SK-MEL-5 (cell line): Measurements from ENCODE around the gene PASK. TPM values are rescaled to one million over a fixed set of nuclear protein-coding genes. Genes with fewer than 3 reads are reported as not detected.
"Not testable (repeated sequence)": the region's sequence is repeated elsewhere in the genome, so short reads cannot be mapped to it uniquely, and the experiment has no call there.

Experiments
- DNase-seq: peaks from one replicate; pipeline ENCODE4 v3.0.0-alpha.2; 2016; ENCODE audit warnings: low read depth, low spot score
- in situ Hi-C: cut with HindIII; loops from 2 replicates; pipeline ENCODE4 v1.10.0; 2016; ENCODE audit warnings: low sequenced_read_pairs, high pct_unique_total_duplicates, low pct_unique_long_range_greater_than_20kb
- total RNA-seq: library from RNA; depleted of rRNA; stranded (reverse); fragments of >200 nt; shearing (Covaris generic); gene quantifications from 2 replicates; pipeline ENCODE4 v1.2.3, GENCODE V29; 2014

Gene PASK
- total RNA-seq, 1 experiment from 2014 or later = 2.8 TPM

- peak; percentile 82 for DNase-seq
- in situ Hi-C loops = no loop called here
These were observed 47.0 kb downstream of the PASK start, which contains the start of gene MTERF4 for GRCh38 chr2:241102239-241102803. Gene MTERF4, minus strand, starts transcription at chr2:241102287. Its CDS starts 14 bp downstream, at chr2:241102273.

- no peak for DNase-seq
These were observed 50.0 kb downstream of the PASK start for GRCh38 chr2:241099246-241099645.

GRCh38 chr2:241096979-241097378 lies 52.3 kb downstream of the PASK start:
- in situ Hi-C loops = no loop called here
- no peak for DNase-seq

More at GRCh38 chr2:241099246-241099645, 50.0 kb downstream of the PASK start:
- in situ Hi-C loops = no loop called here

- in situ Hi-C loops = no loop called here
- no peak for DNase-seq
These were observed 53.5 kb downstream of the PASK start for GRCh38 chr2:241095594-241096290.

DNA sequence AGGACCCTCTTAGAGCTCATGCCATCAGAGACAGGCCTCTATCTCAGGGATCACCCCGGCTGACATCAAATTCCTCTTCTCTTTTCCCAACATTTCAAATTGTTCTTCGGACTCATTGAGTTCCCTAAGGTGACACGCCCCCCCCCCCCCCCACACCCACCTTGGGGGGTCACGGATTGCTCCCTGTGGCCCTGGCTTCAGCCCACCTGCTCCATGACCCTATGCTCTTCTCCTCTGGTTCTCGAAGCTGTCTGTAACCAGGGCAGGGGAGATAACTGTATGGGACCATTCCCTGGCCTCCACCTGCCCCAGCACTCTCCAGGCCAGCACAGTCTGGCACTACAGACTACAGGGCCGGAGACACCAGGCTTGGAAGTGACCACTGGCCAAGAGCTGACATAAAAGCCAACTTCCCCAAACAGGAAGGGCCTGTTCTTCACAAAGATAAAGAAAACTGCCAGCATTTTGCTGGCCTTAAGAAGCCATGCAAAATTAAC lies 54.3 kb downstream of the PASK start:
- in situ Hi-C loops = no loop called here
- no peak for DNase-seq

DNA sequence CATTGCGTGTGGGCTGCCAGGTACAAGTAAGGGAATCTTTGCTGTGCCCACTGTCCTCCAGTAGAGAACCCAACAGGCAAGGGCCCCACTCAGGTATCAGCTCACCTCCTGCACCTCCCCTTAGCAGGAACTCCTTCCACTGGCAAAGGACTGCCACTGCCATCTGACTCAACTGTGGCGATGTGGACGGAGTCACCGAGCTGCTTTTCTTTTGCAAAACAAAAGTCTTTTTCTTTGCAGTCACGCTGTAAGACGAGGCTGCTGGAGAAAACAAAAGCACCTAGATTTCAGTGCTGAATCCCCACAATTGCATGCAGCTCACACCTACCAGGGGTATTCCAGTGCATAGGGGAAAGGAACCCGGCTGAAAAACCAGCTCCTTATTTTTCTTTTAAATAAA lies 55.1 kb downstream of the PASK start:
- in situ Hi-C loops = no loop called here
- no peak for DNase-seq

DNA sequence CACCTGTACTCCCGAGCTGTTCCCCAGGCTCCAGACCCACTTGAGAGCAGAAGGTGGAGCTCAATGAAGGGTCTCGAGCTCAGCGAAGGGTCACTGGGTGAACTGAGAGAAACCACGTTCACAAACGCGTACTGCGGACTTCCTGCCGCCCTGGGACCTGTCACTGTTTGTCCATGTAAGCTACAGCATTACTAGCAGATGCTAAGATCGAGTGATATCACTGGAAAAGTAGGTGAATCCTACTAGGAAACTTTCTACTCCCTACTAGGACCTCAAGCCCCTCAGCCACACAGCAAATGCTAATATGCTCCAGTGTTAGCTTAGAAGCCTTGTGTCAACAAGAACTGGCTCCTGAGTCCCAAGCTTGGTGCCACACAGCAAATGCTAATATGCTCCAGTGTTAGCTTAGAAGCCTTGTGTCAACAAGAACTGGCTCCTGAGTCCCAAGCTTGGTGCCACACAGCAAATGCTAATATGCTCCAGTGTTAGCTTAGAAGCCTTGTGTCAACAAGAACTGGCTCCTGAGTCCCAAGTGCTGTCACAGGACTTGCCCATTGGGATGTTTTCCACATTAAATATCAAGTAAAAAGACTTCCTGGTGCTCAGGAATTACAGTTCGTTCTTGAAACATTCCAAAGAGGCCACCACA lies 56.0 kb downstream of the PASK start:
- DNase-seq, in situ Hi-C loops: not testable (repeated sequence)

GRCh38 chr2:241092677-241093076 lies 56.6 kb downstream of the PASK start:
- no peak for DNase-seq
- in situ Hi-C loops = no loop called here

DNA sequence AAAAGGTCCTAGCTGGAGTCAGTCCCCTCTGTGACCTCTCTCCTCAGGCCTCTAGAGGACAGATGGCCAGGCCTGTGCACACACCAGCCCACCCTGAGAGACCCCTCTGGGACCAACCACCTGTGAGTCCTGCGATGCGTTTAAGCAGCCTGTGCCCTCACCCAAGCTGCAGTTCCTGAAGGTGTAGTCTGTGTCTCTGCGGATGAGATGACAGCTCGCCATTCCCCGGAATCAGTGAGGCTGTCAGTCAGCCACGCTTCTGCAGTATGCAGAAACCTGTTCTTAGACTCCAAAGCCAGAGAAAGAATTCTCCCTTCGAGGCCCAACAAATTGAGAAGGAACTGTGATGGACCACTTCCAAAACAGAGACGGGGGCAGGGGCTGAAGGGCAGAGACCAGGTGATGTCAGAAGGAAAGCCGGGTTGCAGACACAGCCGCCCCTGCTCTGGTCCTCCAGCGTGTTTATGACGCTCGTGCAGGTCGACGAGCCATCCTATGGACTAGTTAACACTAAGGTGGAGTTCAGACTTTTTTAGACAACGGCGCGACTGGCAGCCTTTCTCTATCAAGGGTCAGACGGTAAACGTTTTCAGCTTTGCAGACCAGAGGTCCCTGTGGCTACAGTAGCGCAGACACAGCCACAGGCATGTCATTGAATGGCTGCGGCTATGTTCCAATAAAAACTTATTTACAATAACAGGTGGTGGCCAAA lies 57.4 kb downstream of the PASK start:
- no peak for DNase-seq
- in situ Hi-C loops = no loop called here

GRCh38 chr2:241091201-241091600 lies 58.1 kb downstream of the PASK start:
- DNase-seq = no peak
- in situ Hi-C loops = no loop called here

- in situ Hi-C loops = no loop called here
These were observed 60.2 kb downstream of the PASK start for GRCh38 chr2:241088791-241089732.

GRCh38 chr2:241088376-241088775 lies 60.9 kb downstream of the PASK start:
- DNase-seq = no peak
- in situ Hi-C loops = no loop called here

More at GRCh38 chr2:241088791-241089732, 60.2 kb downstream of the PASK start:
- no peak for DNase-seq

GRCh38 chr2:241087420-241088268 lies 61.6 kb downstream of the PASK start:
- DNase-seq = no peak
- in situ Hi-C loops = no loop called here

DNA sequence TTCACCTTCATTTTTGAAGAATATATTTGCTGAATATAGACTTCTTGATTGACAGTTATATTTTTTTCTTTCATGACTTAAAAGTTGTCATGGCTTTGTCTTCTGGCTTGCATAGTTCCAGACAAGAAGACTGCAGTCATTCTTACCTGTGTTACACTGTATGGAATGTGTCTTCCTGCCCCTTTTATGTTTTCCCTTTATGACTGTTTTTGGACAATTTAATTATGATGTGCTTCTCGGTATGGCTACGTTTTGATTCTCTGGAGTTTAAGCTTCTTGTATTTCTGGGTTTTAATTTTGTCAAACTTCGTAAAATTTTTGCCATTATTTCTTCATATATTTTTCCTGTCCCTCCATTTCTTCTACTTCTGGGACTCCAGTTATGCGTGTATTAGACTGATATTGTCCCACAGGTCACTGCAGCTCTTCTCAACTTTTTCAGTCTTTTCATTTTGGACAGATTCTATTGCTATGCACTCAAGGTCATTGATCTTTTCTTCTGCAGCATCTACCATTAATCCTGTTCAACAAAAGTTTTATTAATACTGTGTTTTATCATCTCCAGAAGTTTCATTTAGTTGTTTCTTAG lies 64.3 kb downstream of the PASK start:
- no peak for DNase-seq
- in situ Hi-C loops = no loop called here

- in situ Hi-C loops = no loop called here
- no peak for DNase-seq
These were observed 66.2 kb downstream of the PASK start for GRCh38 chr2:241083091-241083415.
